Panc1 (cell line): ENCODE measurements around the gene ABCA7.

Source experiments
- TF ChIP-seq, protein P1 (sequence below), 2 experiments: IDR thresholded peaks; 2 replicates each; pipeline ENCODE4 v1.6.1; 2011 to 2012; ENCODE audit warnings: low read depth in 2 of 2, control low read depth in 1 of 2, low read length in 1 of 2, mild to moderate bottlenecking in 1 of 2, moderate library complexity in 1 of 2; ENCODE audit not compliant: insufficient read depth in 1 of 2
- TF ChIP-seq, protein P2 (sequence below): fragments of 450-650 bp; IDR thresholded peaks from 2 replicates; pipeline ENCODE4 v1.5.1; 2017; ENCODE audit warnings: mild to moderate bottlenecking

DNA sequence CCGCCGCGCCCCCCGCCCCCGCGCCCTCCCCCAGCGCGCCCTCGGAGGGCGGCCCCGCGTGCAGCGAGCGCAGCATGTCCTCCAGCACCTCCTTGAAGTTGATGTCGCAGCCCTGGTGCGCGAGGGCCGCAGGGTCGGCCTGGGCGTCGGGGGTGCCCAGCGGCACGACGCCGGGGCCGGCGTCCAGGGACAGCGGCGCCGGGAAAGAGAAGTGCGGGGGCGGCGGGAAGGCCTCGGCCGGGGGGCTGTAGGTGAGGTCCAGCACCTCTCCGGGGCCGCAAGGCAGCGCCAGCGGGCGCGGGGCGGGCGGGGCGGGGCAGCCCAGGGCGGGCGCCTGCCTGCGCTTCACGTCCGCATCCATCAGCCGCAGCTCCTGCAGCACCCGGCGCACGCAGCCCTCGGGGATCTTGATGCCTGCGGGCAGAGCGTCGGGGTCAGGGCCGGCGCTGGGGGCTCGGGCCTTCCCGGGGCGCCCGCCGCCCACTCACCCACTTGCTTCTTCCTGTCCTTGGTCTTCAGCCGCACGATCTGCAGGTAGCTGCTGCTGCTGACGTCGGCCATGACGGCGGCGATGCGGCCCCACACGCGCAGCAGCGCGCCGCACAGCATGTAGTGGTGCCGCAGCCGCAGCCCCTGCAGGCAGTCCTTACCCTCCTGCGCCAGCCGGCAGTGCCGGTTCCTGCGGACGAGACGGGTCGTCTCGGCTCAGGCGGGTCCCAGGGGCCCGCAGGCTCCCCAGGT, 68.6 kb downstream of the ABCA7 start:
- TF ChIP-seq, protein P1, sequence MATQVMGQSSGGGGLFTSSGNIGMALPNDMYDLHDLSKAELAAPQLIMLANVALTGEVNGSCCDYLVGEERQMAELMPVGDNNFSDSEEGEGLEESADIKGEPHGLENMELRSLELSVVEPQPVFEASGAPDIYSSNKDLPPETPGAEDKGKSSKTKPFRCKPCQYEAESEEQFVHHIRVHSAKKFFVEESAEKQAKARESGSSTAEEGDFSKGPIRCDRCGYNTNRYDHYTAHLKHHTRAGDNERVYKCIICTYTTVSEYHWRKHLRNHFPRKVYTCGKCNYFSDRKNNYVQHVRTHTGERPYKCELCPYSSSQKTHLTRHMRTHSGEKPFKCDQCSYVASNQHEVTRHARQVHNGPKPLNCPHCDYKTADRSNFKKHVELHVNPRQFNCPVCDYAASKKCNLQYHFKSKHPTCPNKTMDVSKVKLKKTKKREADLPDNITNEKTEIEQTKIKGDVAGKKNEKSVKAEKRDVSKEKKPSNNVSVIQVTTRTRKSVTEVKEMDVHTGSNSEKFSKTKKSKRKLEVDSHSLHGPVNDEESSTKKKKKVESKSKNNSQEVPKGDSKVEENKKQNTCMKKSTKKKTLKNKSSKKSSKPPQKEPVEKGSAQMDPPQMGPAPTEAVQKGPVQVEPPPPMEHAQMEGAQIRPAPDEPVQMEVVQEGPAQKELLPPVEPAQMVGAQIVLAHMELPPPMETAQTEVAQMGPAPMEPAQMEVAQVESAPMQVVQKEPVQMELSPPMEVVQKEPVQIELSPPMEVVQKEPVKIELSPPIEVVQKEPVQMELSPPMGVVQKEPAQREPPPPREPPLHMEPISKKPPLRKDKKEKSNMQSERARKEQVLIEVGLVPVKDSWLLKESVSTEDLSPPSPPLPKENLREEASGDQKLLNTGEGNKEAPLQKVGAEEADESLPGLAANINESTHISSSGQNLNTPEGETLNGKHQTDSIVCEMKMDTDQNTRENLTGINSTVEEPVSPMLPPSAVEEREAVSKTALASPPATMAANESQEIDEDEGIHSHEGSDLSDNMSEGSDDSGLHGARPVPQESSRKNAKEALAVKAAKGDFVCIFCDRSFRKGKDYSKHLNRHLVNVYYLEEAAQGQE (IDR thresholded peaks at IDR 0.05; ENCODE audit: insufficient read depth in 1 of 2, low read depth in 2 of 2, low read length in 1 of 2) = no peak
- TF ChIP-seq, protein P2, sequence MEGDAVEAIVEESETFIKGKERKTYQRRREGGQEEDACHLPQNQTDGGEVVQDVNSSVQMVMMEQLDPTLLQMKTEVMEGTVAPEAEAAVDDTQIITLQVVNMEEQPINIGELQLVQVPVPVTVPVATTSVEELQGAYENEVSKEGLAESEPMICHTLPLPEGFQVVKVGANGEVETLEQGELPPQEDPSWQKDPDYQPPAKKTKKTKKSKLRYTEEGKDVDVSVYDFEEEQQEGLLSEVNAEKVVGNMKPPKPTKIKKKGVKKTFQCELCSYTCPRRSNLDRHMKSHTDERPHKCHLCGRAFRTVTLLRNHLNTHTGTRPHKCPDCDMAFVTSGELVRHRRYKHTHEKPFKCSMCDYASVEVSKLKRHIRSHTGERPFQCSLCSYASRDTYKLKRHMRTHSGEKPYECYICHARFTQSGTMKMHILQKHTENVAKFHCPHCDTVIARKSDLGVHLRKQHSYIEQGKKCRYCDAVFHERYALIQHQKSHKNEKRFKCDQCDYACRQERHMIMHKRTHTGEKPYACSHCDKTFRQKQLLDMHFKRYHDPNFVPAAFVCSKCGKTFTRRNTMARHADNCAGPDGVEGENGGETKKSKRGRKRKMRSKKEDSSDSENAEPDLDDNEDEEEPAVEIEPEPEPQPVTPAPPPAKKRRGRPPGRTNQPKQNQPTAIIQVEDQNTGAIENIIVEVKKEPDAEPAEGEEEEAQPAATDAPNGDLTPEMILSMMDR = no peak
